NCI-H128 (cell line): ENCODE data around the gene USP54.

Source experiments
- DNase-seq: peaks from one replicate; lab custom pipeline; 2025; ENCODE audit not compliant: unreplicated experiment; lab: John Stamatoyannopoulos, UW

USP54 gene

DNA sequence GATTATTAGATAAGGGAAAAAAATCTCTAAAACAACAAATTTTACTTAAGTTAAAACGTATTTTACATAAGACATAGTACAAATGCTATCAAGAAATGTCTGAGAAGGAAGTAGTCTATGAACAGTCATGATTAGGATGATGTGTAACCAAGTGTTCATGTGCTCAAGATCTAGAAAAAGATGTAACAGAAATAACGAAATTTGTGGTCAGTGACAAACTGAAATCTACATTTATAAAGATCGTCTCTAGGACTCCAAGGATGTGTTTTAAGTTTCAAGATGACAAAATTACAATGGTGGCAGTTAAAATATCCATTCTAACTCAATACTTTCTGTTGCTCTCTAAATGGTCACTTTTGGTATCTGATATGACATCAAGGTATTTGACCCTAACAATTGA lies 112.5 kb downstream of the USP54 start:
- no peak for DNase-seq

DNA sequence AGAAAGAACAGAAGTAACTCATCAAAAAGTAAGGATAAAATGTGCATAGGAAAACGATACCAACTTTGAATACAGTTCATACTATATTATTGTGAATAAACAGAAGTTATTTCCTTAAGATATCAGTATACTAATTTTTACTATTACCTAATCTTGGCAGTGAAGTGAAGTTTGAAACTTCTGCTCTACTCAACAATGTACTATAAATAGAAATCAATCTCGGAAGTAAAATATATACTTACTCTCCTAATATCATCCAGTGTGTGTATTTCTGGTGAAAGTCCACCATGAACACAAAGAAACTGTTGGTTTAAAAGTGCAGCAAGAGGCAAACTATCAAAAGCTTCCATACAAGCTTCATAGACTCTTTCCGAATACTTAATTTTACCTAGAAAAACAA lies 119.9 kb downstream of the USP54 start:
- DNase-seq: no peak

DNA sequence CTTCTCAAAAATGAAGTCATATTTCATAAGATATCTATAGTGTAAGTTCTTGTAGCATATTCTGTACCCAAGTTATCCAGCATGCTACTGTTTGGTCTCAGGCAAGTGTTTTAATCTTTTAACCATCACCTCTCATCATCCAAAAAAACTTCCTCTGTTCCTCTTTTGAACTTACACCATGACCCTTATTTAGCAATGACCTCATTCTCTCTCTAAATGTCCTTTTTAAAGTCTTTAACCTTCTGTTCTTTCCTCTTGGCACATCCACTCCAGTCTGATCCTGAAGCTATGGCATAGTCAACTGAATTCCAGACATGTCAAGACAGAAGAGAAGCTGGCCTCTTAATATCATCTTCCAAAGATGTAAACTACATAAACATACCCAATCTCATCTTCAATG lies 121.6 kb downstream of the USP54 start:
- DNase-seq: no peak

DNA sequence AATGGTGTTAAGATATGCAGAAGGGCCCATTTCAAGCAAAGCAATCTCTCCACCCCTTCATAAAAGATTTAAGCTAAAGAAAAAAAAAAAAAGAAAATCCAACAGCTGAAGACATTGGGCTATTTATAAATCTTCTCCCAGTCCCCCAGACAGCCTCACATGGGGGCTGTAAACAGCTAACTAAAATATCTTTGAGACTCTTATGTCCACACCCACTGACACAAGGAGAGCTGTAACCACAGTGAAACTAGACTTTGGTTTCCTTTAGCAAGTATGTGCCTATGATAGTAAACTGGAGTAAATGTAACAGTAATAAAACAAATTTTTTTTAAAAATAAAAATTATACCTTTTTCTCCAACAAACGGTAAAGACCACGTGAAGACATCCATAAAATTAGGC lies 123.9 kb downstream of the USP54 start:
- no peak for DNase-seq

DNA sequence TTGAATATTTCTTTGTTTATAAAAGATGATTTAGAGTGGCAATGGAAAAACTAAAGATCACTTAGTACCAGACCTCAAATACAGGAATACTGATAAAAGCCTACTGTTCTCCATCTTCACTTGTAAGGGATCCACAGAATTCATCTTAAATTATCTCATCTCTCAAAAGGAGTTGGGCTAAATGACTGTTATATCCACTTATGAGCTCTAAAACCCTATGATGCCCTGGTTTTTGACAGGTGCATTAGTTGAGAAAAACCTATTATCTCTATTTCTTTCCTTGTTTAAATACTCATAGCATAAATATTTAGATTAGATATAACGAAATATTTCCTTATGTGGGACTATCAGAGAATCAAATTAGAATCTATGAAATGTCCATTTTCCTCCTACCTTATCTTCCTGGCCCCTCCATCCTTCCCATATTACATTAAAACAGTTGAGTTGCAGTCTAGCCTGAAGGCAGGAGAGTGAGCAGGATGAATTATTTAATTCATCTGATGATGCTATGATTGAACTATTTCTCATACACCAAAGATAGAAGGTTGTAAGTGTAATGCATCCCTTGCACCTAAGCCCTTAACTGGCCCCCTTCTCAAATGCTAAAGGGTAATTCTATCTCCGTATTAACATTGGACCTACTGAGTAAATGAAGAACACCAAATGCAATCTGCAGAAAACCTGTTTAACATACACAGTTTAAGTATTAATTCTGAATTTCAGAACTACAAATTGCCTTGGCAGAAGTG lies 125.0 kb downstream of the USP54 start:
- DNase-seq: no peak

DNA sequence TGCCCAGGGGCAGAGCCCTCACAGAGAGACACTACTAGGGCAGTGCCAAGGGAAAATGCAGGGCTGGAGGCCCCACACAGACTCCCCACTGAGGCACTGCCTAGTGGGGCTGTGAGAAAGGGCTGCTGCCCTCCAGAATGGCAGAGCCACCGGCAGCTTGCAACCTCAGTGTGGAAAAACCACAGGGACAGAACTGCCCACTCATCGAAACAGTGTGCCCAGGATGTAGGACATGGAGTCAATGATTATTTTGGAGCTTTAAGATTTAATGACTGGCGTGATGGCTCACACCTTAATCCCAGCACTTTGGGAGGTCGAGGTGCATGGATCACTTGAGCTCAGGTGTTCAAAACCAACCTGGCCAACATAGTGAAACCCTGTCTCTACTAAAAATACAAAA lies 130.2 kb downstream of the USP54 start:
- DNase-seq: no peak

DNA sequence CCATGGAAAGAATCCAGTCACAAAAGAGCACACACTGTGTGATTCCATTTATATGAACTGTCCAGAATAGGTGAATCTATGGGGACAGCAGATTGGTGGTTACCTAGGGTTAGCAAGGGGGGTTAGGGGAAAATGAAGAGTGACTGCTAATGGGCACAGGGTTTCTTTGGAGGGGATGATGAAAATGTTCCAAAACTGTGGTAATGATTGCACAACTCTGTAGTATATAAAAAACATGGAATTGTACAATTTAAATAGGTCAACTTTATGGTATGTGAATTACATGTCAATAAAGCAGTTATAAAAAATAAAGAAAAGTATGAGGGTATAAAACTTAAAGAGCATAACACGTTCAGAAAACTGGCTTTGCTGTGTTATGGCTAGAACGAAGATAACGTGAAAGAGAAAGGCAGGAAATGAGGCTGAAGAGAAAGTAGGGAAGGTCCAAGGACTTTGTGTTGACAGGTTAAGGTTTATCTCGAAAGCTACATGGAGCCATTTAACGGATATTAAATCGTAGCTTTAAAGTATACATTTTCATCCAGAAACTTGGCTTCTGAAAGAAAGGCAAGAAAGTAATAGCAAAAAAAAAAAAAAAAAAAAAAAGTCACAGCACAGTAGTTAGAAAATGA lies 131.3 kb downstream of the USP54 start:
- no peak for DNase-seq

DNA sequence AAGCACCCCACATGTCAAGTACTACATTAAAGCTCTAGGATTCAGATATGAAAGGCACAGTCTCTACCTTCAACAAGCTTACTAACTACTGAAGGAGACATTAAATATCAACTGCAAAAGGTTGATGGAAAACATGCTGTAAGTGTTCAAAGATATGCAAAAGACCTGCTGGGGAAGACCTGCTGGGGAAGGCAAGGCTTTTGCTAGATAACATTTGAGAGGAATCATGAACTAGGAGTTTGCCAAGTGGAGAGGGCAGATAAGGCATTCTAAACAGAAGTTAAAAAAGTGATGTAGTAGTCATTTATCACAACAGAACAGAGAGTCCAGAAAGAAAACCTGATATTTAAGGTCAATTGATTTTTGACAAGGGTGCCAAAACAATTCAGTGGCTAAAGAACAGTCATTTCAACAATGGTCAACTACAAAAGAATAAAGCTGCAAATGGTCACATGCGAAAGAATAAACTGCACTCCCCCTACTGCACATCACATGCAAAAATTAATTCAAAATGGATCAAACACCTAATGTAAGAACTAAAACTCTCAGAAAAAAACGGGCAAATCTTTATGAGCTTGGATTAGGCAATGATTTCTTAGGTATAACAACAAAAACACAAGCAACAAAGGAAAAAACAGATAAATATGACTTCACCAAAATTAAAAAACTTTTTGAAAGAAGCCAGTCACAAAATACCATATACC lies 134.8 kb downstream of the USP54 start:
- DNase-seq: no peak

DNA sequence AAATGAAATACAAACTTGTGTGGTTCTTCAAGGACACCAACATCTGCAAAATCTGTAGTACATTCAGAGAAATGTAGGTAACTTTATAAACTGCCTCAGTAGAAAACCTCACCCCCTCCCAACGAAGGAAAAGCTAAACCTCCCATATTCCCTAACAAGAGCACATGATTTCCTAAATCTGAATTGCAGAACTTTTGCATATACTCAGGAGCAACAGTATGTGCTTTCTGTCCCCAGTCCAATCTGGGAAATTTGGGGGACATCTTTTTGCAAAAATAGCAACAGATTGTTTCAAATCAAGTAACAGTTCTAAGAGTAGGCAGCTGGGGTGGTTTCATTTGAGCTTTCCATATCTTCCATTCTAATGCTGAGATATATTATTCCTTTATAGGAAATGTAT lies 142.0 kb downstream of the USP54 start:
- no peak for DNase-seq

DNA sequence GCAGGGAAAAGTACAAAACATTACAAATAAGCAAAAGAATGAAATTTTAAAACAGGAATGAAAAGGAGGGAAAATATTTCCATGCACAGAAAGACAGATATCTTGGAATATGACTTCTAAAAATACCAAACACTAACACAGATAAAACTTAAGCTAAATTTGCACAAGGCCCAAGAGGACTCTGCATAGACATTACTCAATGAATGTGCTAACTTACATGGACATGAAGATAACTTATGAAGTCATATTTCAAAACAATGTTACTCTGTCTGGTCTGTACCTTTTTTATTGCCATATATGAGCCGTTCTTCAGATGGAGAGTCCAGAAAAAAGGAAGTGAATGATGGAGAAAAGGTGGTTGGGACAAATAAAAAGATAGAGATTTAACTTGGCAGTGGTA lies 142.8 kb downstream of the USP54 start:
- DNase-seq: no peak
